Sciatic nerve (tissue), 2 donors: ENCODE data around the gene GCSAML. TPM values are rescaled to one million over a fixed set of nuclear protein-coding genes. Genes with fewer than 3 reads are reported as not detected.
"Not testable (repeated sequence)": the region's sequence is repeated elsewhere in the genome, so short reads cannot be mapped to it uniquely, and the experiment has no call there.

Experiments
- ATAC-seq: fragments of 200-7000 bp; cut with Tn5 transposase; one replicate; pipeline ENCODE4 v1.9.1; 2020; ENCODE audit warnings: mild to moderate bottlenecking, moderate library complexity
- DNase-seq: peaks from one replicate; pipeline ENCODE4 v3.0.0-alpha.2; 2020; ENCODE audit warnings: low spot score
- intact Hi-C: fragments of 100-400 bp; cut with DNase I; formaldehyde crosslinking; loops from one replicate; pipeline ENCODE4 v1.14.2; 2022
- total RNA-seq: library from RNA; stranded (reverse); fragmentation: NEBNext Ultra II Directional; extraction: Animal tissue kit (Norgen Biotek cat#: 25700); gene quantifications from one replicate; pipeline ENCODE4 v1.2.1, GENCODE V29; 2021
- donor health status: DM: no; HTN: no; CAD: no.
- donor health status: DM: no; HTN: no; CAD: no.

The GCSAML gene
- total RNA-seq, result 1.2 TPM

DNA sequence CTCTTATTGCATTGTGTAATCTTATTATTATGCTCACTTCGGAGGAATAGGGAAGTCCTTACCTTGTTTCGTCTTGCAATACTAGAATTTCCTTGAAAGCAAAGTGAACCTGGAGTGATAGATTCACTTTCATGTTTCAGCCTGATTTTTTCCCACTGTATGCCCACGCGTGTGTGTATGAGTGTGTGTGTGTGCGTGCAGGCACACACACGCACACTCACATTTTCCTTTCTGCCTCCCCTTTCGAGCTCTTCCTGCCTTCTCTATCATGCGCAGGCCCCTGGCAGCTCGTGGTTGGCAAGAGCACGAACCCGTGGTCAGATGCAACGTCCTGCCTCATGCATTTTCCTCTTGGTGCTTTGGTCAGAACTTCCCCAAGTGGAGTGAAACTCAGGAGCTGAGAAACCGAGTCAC, at the start of gene GCSAML:
GCSAML (plus strand) TSS at position 366 of the 414 bp plus-strand sequence. CDS start 58 bp downstream, outside the sequence.
- ATAC-seq (no peak), DNase-seq (no peak)
- intact Hi-C loops, result no loop called here

DNA sequence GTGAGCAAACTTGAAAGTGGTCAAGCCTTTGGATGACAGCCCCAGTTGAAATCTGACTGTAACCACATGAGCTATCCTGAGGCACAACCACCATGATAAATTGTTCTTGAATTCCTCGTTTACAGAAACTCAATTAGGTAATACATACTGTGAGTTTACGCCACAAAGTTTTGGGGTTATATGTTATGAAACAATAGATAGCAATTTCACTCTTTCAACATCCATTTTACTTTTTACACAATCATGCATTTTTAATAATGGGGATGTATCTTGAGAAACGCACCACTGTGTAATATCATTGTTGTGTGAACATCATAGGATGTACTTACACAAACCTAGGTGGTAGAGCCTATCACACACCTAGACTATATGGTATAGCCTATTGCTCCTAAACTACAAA, 48.1 kb upstream of the GCSAML start:
- intact Hi-C loops, result no loop called here
- no peak for ATAC-seq
- DNase-seq, result no peak

DNA sequence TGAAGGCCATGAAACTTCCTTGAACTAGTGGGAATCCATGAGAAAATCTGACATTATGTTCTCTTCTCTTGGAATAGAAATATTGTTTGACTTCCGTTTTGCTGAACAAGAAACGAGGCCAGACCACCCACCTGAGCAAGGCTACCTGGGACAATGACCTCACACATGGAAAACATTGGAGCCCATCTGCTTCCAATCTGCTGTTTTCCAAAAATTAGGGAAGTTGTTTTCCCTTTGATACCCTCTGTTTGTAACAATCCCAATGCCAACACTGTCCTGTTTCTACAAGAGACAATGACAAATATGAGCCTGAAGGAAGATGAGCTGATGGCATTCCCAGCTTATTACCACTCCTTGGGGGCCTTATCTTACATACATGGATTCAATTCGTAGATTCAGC, 42.1 kb upstream of the GCSAML start:
- ATAC-seq (no peak), DNase-seq (no peak)
- intact Hi-C loops, result no loop called here

DNA sequence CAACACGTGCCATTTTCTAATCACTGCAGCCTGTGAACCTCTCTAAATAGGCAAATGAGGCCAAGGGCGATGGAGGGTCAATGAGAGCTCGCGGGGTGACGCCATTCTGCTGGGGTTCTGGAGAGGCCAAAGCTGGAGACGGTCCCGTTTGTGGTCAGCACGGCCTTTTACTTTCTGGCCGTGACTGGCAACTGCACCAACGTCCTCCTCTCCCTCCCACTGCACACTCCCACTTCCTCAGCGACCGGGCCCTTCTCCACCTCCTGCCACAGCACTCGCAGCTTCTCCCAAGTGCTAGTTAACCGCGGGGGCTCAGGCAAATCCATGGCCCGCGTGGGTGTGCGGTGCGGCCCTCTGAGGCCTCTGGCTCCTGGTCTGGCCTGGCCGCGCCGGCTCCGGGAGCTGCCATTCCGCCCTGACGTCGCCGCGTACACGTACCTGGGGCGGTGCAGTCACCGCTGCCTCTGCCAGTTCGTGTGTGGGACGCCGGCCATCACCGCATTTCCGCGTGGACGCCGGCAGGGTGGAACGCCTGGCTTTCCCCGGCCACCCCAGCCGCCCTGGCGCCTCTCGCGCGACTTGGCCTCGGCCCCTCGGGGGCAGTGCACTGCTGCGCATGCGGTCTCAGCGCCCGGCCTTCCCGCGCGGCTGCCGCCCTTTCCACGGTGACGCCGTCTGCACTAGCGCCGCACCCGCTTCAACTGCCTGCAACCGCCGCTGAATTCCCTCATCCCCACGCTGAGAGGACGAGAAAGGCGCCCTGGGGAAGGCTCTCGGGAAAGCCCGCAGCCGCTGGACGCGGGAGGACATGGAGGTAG, 30.9 kb upstream of the GCSAML start:
- intact Hi-C loops, result no loop called here
- no peak for DNase-seq
- ATAC-seq, result no peak

DNA sequence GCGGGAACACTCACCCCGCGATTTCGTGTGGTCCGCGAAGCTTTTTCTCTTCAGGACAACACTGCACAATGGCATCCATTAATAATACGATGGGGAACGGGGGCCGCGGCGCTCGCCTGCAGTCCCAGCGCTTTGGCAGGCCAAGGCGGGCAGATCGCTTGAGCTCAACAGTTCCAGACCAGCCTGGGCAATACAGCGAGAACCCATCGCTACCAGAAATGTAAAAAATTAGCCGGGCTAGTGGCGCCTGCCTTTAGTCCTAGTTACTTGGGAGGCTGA, 30.4 kb upstream of the GCSAML start:
- intact Hi-C loops, result no loop called here
- no peak for ATAC-seq
- no peak for DNase-seq

DNA sequence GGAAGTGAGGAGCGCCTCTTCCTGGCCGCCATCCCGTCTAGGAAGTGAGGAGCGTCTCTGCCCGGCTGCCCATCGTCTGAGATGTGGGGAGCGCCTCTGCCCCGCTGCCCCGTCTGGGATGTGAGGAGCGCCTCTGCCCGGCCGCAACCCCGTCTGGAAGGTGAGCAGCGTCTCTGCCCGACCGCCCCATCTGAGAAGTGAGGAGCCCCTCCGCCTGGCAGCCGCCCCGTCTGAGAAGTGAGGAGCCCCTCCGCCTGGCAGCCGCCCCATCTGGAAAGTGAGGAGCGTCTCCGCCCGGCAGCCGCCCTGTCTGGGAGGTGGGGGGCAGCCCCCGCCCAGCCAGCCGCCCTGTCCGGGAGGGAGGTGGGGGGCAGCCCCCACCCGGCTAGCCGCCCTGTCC, 27.0 kb upstream of the GCSAML start:
- ATAC-seq, DNase-seq, intact Hi-C loops: not testable (repeated sequence)

DNA sequence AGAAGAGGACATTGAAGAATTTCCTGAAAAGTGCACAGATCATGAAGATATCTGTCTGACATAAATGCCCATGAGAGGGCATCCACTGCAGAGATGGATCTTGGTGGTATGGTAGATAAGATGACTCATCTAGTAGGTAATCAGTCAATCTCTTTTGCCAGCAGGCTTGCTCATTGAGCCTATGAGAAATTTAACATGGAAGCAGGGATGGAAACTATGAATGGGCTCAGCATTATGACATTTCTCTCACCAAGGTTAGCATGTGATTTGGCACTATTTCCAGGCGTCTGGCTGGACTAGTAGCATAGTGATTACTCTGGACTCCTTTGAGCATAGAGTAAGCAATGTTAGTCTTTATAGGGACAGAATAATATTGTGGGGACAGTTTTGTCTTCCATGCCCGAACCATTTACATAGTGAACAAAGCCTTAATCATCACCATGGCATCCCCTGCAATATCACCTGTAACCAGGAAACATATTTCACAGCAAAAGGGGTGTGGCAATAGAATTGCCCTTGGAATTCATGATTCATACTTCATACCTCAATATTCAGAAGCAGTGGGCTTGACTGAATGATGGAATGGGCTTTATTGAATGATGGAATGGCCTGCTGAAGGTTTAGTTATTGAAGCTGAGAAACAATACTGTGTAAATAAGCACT, 20.0 kb upstream of the GCSAML start:
- intact Hi-C loops, result no loop called here
- ATAC-seq (no peak), DNase-seq (no peak)

DNA sequence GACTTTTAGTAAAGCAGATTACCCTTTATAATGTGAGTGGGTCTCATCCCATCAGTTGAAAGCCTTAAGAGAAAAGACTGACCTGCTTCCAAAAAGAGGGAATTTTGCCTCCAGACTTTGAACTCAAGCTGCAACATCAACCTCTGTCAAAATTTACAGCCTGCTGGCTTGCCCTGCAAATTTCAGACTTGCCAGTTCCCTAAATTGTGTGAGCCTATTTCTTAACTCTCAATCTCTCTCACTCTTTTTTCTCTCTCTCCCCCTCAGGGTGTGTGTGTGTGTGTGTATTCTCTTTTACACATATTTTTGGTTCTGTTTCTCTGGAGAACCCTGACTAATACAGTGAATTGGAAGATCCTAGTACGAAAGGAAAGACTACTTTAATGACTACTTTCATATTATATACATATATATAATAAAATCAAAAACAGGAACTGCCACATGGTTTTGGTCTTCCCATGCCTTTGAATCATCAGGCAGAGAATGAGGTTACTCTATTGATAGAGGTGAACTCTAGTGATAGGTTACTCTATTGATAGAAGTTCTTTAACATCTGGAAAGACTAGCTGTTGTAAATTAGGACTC, 19.1 kb upstream of the GCSAML start:
- intact Hi-C loops, result no loop called here
- no peak for ATAC-seq

DNA sequence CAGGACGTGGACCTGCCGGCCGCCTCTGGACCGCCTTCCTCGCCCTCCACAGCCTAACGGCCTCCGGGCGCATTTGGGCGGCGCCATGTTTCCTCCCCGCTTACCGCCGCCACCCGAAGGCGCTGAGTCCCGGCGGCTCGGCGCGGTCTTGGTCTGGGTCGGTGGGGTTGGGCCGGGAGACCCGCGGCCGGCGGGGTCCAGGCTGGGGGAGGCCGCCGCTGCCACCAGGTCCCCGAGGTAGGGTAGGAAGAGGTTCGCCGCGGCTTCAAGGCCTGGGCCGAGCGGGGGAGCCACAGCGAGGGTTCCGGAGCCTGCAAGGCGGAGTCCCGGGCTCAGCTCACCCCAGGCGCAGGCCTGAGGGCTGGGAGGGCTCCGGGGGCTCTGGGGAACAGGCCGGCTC, 18.1 kb upstream of the GCSAML start:
- ATAC-seq (no peak), DNase-seq (no peak)
- intact Hi-C loops, result no loop called here

More for the DNA sequence above, 19.1 kb upstream of the GCSAML start:
- no peak for DNase-seq

DNA sequence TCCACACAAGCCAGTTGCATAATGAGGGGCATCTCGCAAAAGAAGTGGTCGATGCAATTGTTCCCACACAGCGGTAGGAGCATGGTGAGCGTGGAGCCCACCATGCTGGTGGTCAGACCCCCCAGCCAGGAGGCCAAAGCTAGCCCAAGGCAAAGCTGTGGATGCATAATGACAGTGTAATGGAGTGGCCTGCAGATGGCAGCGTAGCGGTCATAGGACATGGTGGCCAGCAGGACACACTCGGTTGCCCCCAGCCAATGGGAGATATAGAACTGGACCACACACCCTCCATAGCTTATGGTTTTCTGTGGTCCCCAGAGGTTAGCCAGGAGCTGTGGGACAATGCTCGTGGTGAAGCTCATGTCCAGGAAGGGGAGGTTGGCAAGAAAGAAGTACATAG, 17.0 kb upstream of the GCSAML start:
- intact Hi-C loops, result no loop called here
- ATAC-seq (no peak), DNase-seq (no peak)

DNA sequence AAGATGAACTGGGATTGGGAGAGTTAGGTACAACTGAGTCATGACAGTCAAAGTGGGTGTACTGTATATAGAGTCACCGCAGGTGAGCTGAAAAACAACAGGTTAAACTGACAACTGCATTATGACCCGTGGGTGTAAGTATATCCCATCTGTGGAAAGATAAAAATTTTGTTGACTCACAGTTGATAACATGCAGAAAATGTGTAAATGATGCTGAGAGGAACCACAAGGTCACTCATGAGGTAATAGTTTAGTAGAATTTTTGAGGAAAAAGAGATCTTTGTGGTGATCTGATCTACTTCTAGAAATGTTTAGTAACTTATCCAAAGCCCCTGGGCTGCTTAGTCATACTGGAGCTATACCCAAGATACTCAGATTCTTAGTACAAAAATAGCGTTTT, 13.5 kb upstream of the GCSAML start:
- intact Hi-C loops, result no loop called here
- no peak for ATAC-seq
- no peak for DNase-seq

DNA sequence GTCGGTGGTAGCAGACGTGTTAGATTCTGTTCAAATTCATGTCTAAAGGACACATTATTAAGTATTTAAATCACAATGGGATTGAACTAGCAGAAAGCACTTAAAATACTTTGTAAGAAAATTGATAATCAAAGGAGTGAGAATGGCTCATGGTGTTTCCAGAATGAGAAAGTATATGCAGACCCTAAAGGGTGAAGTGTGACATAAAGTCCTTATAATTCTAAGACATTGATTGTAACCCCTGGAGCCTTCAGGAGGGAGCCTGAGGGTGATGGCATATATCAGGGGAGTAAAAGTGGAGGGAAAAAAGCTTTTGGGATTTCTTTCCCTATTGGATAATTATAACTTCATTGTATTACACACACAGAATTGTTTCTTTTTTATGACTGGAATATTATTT, 12.6 kb upstream of the GCSAML start, which contains the start of gene OR2C3:
OR2C3 (minus strand) TSS at position 101 of the 400 bp plus-strand sequence. CDS start 3,929 bp downstream, outside the sequence.
- intact Hi-C loops, result no loop called here
- no peak for ATAC-seq

DNA sequence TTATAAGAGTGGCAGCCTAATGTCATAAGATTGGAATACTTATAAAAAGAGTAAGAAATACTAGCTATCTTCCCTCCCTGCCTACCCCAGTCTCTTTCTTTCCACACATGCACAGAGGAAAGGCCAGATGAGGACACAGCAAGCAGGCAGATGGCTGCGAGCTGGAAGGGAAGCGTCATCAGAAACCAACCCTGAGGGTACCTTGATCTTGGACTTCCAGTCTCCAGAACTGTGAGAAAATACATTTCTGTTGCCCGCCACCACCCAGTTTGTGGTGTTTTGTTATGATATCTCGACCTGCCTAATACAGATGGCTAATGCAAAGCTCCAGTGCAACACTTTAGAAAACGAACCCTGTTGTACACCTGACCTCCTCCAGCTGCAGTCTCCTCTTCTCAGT, 10.4 kb upstream of the GCSAML start:
- no peak for ATAC-seq

More for the DNA sequence above, 12.6 kb upstream of the GCSAML start, which contains the start of gene OR2C3:
- DNase-seq, result no peak

DNA sequence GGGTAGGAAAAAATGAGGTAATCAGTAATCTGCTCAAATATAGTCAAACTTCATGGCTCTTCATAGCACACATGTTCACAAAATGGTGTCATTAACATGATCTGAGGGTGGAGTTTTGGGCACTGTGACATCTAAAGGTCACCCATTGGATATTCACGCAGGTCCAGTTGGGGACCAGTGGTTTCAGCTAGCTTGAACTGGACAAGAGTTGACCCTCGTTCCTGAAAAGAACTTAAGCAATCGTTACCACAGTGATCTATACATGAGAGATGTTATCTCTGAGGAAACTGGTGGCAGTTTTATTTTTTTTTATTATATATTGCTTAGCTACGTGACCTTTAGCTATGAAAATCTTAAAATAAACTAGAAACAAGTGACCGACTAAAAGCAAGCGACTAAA, 9.7 kb upstream of the GCSAML start:
- no peak for ATAC-seq
- intact Hi-C loops, result no loop called here
- DNase-seq, result no peak

More for the DNA sequence above, 10.4 kb upstream of the GCSAML start:
- intact Hi-C loops, result no loop called here
- no peak for DNase-seq

DNA sequence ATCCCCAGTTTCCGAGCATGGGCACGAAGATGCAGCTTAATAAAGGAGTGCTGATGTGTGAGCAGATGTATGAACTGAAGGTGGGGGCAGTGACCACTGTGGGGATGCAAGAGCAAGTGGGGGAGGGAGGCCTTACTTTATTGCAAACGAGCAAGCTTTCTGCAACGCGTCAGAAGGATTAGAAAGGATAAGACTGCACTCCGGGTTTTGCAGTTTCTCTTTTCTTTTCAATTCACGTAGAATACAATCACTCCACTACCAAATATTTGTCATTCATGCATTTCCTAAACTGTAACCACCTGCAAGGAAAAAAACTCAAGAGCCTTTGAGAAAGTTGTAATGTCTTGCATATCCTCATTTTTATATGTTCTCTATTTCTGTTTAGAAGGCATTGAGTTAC, 8.4 kb upstream of the GCSAML start:
- no peak for ATAC-seq
- intact Hi-C loops, result no loop called here
- no peak for DNase-seq

DNA sequence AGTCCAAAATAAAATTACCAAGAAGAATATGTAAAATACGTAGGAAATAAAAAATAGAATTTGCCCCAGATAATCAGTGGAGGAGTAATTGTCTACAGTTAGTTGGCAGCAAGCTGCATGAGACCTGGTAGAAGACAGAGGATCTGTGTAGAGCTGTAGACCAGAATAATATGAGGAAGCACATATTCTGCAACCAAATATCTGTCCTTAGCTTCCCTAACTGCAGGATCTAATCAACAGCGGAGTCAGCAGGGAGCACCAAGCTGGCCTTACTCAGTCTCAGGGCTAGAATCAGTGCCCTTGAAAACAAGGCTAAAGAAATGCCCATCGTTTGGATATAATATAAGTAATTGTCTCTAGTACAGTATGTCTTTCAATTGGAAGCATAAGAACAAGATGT, 6.1 kb upstream of the GCSAML start:
- intact Hi-C loops, result no loop called here
- ATAC-seq (no peak), DNase-seq (no peak)

DNA sequence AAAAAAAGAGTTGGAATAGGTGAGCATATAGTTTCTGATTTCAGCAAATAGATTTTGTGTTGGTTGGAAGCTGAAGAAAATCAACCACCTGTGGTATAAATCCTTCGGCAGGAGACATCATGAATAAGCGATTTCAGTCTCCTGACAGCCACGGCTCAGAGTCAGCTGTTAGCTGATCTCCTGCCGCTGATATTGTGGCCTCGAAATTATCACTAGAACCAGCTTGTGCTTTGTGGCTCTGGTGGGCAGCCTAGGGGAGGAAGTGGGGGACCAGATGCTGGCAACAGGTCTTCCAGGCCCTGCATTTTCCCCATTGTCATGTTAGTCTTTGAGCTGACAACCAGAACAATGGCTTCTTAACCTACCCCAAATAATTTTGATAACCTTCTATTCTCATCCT, 842 bp upstream of the GCSAML start:
- DNase-seq, result no peak
- ATAC-seq, result no peak
- intact Hi-C loops, result no loop called here

DNA sequence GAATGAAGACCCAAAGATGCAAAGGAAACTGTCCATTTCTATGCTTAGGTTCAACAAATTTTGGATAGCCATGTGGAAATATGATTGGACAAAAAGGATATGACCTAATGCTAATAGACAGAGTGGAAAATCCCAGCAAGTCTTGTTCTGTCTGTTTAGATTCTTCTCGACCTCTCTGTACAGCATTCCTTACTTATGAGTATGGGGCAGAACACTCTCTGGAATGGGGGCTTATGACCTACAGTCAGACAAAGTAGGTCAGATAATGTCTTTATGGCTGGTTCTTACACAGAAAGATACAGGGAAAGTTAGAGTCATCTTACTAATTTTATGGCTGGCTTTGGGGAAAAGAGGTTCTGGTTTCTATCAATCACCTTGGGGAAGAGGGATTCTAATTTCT, 2.8 kb downstream of the GCSAML start:
- intact Hi-C loops, result no loop called here
- DNase-seq (no peak), ATAC-seq (no peak)

DNA sequence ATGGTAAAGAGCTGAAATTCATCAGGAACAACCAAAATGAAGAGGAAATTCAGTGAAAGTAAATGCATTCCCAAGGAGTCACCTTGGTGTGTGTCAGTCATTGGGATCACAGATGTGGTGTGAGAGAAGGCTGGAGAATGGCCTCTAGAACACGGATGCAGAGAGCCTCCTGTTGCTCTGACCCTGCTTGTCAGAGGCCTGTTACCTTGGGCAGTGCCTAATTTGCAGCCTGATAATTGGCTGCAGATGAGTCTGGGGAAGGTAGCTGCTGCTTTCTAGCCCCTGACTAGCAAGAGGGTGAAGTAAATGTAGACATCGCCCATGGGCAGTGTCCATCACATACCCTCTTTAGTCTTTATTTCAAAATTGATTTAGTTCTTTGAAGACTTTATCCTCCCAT, 3.3 kb downstream of the GCSAML start:
- DNase-seq (no peak), ATAC-seq (no peak)
- intact Hi-C loops, result no loop called here

DNA sequence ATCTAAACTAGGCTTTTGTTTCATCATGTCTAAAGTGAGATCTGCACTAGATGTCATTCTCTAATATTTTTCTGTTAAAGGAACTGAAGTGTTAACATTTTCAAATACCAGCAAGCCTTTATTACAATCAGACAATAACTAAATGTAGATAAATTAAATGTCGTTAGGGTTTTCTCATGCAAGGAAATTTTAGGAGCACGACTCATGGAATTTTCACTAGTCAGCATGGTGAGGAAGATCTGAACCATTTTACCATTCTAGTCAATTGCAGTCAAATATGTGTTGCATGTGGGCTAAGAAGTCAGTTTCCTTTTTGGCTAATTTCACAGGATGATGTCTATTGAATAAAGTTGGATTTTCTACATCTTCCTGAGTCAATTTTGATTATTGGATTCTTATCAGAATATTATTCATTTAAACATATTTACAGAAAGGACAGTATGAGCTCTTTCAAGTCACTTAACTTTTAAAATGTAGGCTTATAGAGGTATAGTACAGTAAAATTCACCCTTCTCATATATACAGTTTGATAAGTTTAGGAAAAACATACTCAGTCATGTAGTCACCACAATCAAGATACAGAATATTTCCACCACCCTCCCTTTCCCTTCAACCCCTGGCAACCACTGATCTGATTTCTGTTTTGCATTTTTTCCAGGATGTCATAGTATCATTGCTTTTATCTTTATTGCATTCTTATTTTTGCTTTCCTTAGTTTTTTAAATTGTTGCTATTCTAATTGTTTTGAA, 9.2 kb downstream of the GCSAML start:
- no peak for ATAC-seq
- intact Hi-C loops, result no loop called here
- no peak for DNase-seq
